OCI-LY3 (cell line): ENCODE measurements around the gene EMC1.
"Not testable (repeated sequence)": the region's sequence is repeated elsewhere in the genome, so short reads cannot be mapped to it uniquely, and the experiment has no call there.

Experiments
- H2AFZ ChIP-seq: fragments of 200-600, 300-600 bp; shearing (Covaris generic); 2 replicates; pipeline ENCODE4 v1.6.0; 2014; ENCODE audit warnings: antibody characterized with exemption, low read depth, low read length
- H3K27ac ChIP-seq: fragments of 200-600, 300-600 bp; sonication (generic); 2 replicates; pipeline ENCODE4 v1.5.1; 2014; ENCODE audit warnings: mild to moderate bottlenecking, low read length, moderate library complexity, mixed read lengths
- H3K27me3 ChIP-seq: fragments of 200-600, 300-600 bp; sonication (generic); 2 replicates; pipeline ENCODE4 v1.6.1; 2014; ENCODE audit warnings: low read depth, low read length, mixed read lengths
- H3K36me3 ChIP-seq: fragments of 200-600, 300-600 bp; sonication (generic); replicated peaks from 2 replicates; pipeline ENCODE3; 2014; ENCODE audit warnings: low read depth, low read length, mixed read lengths
- H3K4me1 ChIP-seq: fragments of 300-600, 200-600 bp; sonication (generic); 2 replicates; pipeline ENCODE4 v1.6.1; 2014; ENCODE audit warnings: low read length, mixed read lengths
- H3K4me2 ChIP-seq: fragments of 200-600, 300-600 bp; sonication (generic); 2 replicates; pipeline ENCODE4 v1.6.1; 2014; ENCODE audit warnings: low read length, mixed read lengths
- H3K4me3 ChIP-seq: fragments of 300-600, 200-600 bp; sonication (generic); 2 replicates; pipeline ENCODE4 v1.5.1; 2014; ENCODE audit warnings: antibody characterized with exemption, mild to moderate bottlenecking, low read length, moderate library complexity
- H3K79me2 ChIP-seq: fragments of 300-600, 200-600 bp; shearing (Covaris generic); 2 replicates; pipeline ENCODE4 v1.6.1; 2014; ENCODE audit warnings: mild to moderate bottlenecking, low read length, mixed read lengths
- H3K9ac ChIP-seq: fragments of 300-600, 200-600 bp; shearing (Covaris generic); 2 replicates; pipeline ENCODE4 v1.6.0; 2014; ENCODE audit warnings: mild to moderate bottlenecking, low read length, moderate library complexity
- H3K9me3 ChIP-seq: fragments of 200-600, 300-600 bp; shearing (Covaris generic); 2 replicates; pipeline ENCODE4 v1.6.1; 2014; ENCODE audit warnings: low read length, mixed read lengths; ENCODE audit not compliant: insufficient read depth
- H4K20me1 ChIP-seq: fragments of 200-600, 300-600 bp; sonication (generic); 2 replicates; pipeline ENCODE4 v1.6.1; 2016; ENCODE audit warnings: low read length, mixed read lengths; ENCODE audit not compliant: insufficient read depth
- EZH2phosphoT487 ChIP-seq: fragments of 200-600 bp; shearing (Covaris generic); IDR thresholded peaks from 2 replicates; pipeline ENCODE4 v1.6.1; 2018; ENCODE audit warnings: antibody characterized with exemption, mixed run types, low read depth
- TF ChIP-seq, protein P1 (sequence below): fragments of 200-600, 300-600 bp; sonication (generic); IDR thresholded peaks from 2 replicates; pipeline ENCODE4 v1.5.1; 2014; ENCODE audit warnings: antibody characterized with exemption, low read length, low read depth

The EMC1 gene

DNA sequence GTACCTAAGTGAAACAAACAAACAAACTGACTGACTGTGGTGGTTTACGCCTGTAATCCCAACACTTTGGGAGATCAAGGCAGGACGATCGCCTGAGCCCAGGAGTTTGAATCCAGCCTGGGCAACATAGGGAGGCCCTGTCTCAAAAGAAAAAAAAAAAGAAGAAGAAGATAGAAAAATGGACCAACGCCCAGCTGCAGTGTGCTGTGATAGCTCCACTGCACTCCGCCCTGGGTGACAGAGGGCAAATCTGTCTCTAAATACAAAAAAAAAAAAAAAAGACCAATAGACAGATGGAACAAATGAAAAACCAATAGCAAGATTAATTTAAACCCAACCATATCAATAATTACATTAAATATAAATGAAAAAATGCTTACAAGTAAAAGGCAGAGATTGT lies 23.3 kb upstream of the EMC1 start:
- Histone ChIP-seq H3K9me3 (no peaks in the 10 kb centered on the region), H3K9ac (no peak overlapping the region), H2AFZ (no peak overlapping the region), H3K4me2 (no peak overlapping the region), H3K4me3 (no peak overlapping the region), H3K36me3 (no peaks in the 10 kb centered on the region), H3K27me3 (no peaks in the 10 kb centered on the region), H3K79me2 (no peaks in the 10 kb centered on the region), H4K20me1 (no peaks in the 10 kb centered on the region), H3K27ac (no peak overlapping the region), H3K4me1 (no peaks in the 10 kb centered on the region)
- TF ChIP-seq EZH2phosphoT487, result no peak
- TF ChIP-seq, protein P1, sequence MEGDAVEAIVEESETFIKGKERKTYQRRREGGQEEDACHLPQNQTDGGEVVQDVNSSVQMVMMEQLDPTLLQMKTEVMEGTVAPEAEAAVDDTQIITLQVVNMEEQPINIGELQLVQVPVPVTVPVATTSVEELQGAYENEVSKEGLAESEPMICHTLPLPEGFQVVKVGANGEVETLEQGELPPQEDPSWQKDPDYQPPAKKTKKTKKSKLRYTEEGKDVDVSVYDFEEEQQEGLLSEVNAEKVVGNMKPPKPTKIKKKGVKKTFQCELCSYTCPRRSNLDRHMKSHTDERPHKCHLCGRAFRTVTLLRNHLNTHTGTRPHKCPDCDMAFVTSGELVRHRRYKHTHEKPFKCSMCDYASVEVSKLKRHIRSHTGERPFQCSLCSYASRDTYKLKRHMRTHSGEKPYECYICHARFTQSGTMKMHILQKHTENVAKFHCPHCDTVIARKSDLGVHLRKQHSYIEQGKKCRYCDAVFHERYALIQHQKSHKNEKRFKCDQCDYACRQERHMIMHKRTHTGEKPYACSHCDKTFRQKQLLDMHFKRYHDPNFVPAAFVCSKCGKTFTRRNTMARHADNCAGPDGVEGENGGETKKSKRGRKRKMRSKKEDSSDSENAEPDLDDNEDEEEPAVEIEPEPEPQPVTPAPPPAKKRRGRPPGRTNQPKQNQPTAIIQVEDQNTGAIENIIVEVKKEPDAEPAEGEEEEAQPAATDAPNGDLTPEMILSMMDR, result no peak

DNA sequence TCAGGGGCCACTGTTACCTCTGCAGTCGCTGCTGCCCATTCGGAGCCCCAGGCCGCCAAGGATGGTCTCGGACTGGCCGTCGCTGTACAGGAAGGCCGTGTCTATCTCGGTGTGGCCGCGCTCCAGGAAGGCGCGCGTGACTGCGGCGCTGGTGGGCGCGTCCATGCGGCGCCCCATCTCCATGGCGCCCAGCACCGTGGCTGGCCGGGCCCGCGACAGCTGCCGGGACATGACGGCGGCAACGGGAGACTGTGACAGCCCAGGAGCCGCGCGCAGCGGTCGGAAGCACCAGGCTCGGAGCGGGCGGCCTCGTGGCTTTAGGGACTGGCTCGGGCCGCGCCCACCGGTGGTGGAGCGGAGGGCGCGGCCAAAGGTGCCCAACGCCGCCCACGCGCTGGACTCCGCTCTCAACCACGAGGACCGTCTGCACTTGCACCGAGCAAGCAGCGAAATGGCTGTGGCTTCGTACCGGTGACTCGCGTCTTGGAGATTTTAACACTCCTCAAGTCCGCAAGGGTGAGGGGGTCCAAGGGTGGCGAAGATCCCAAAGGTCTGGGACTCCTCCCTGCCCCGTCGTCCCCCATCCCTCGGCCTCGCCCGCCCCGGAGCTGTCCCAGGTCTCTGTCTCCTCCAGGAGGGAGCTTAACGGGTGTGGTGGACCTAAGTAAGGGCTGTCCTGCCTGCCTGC lies 22.7 kb upstream of the EMC1 start:
- not testable (repeated sequence) for H3K36me3 ChIP-seq, H3K4me1 ChIP-seq, H3K4me3 ChIP-seq, H3K27me3 ChIP-seq, H3K79me2 ChIP-seq, H4K20me1 ChIP-seq, H3K9ac ChIP-seq, H2AFZ ChIP-seq, H3K9me3 ChIP-seq, H3K4me2 ChIP-seq, H3K27ac ChIP-seq

DNA sequence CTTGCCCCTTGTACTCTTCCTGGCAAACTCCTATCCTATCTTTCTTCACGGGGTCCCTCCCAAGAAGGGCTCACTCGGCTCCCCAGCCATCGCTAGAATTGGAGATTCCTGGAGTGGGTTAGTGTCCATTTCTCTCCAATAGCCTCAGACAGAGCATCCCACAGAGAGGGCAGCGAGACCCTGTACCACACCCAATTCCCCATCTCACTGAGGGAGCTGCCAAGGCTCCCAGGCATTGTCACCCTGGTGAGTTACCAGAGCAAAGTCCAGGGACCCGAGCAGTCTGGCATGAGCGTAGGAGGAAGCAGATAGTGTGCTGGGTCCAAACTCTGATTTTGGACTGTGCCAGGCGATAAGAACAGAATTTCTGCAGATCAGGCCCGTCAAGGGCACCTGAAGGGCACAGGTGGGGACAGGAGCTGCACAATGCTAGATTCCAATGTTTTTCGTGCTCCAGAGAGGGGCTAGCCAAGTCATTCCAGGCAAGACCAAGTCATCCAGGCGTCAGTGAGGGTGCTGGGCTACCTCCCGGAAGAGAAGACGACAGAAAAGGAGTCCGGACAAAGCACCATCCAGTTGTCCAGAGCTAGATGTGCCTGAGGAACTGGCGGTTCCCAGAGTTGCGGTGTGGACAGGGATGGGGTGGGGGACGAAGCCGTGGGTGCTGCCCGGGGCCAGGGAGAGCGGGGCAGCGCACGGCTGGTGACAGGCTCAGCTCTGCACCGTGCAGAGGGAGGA lies 22.0 kb upstream of the EMC1 start:
- Histone ChIP-seq H2AFZ (no peak overlapping the region), H3K36me3 (no peaks in the 10 kb centered on the region), H3K27ac (no peak overlapping the region), H3K9ac (no peak overlapping the region), H3K4me2 (no peak overlapping the region), H3K4me1 (no peaks in the 10 kb centered on the region), H4K20me1 (no peaks in the 10 kb centered on the region), H3K9me3 (no peaks in the 10 kb centered on the region), H3K27me3 (no peaks in the 10 kb centered on the region), H3K79me2 (no peaks in the 10 kb centered on the region), H3K4me3 (no peak overlapping the region)
- TF ChIP-seq EZH2phosphoT487, result no peak
- TF ChIP-seq, protein P1, result no peak

DNA sequence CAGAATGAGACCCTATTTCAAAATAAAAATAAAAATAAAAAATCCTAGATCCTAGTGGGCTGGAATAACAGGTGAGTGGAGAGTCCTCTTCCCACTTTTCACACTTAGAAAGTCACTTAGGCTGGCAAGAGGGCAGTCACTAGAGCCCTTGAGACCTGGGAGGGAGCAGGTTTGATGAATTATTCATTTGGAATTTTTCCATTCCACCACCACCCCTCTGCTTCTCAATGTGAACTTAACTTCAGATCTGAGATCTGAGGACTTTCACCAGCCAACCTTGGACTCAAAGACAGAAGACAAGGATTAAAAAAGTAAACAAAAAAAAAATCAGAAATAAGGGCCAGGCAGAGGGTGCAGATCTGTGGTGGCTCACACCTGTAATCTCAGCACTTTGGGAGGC lies 20.7 kb upstream of the EMC1 start:
- H3K4me2 ChIP-seq, result no peak overlapping the region
- no peaks in the 10 kb centered on the region for H3K9me3 ChIP-seq
- no peak overlapping the region for H3K9ac ChIP-seq
- H4K20me1 ChIP-seq, result no peaks in the 10 kb centered on the region
- no peaks in the 10 kb centered on the region for H3K4me1 ChIP-seq
- TF ChIP-seq, protein P1, result no peak
- TF ChIP-seq EZH2phosphoT487, result no peak
- no peak overlapping the region for H2AFZ ChIP-seq
- H3K27me3 ChIP-seq, result no peaks in the 10 kb centered on the region
- H3K79me2 ChIP-seq, result no peaks in the 10 kb centered on the region
- no peak overlapping the region for H3K27ac ChIP-seq
- H3K36me3 ChIP-seq, result no peaks in the 10 kb centered on the region
- H3K4me3 ChIP-seq, result no peak overlapping the region

DNA sequence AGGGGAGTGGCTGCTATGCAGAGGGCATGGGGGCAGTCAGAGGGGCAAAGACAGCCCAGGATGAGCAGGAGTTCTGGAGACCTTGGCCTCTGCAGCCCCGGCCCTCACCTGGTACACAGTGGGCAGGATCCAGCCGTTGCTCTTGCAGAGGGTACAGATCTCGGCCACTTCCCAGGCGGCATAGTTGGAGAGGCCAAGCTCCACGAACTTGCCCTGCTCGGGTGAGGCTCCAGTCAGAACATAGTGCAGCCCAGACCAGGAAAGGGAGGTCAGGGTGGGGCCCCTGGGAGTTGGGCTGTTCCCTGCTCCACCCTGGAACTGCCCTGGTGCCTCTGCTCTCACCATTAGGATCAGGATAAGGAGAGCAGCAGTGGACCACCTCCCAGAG lies 19.0 kb upstream of the EMC1 start:
- not testable (repeated sequence) for H3K4me2 ChIP-seq, H3K79me2 ChIP-seq, H2AFZ ChIP-seq, H3K27ac ChIP-seq, H3K9ac ChIP-seq, H3K36me3 ChIP-seq, H3K4me3 ChIP-seq, H3K4me1 ChIP-seq, H3K27me3 ChIP-seq, H3K9me3 ChIP-seq, H4K20me1 ChIP-seq

DNA sequence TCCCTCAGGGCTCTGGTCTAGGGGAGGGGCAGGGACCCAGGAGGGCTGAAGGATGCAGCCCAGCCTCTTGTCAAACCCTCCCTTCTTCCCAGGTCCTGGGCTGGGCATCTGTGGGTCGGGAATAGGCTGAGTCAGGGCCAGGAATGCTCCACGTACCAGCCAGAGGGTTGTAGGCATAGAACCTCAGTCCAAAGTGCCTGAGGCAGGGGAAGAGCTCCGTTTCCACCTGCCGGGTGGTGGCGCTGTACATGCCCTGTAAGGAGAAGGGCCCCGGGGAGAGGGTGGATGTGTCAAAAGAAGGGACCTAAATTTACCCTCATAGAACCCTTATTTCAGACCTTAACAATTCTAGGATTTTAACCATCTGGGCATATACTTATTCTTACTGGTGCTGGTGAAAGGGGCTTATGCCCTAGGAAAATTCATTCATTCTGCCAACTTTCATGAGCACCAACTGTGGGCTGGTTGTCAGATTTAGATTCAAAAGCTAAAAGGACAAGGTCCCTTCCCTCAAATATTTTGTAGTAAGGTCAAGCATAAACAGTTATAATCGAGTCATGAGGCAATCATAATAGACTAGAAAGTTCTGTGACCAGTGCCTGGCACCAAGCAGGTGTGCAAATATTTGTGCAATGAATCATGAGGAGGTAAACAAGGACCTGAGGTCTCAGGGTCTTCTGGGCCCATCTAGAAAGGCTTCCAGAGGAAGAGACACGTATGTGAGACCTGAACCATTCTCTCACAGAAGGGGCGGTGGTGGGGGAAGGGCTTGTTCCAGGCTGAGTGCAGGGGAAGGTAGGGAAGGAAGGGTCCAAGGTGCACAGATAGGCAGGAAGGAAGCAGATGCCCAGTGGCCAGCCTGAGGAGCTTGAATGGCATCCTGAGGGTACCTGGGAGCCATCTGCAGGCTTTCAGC lies 18.4 kb upstream of the EMC1 start:
- H3K79me2 ChIP-seq, H3K36me3 ChIP-seq, H4K20me1 ChIP-seq, H3K4me3 ChIP-seq, H2AFZ ChIP-seq, H3K4me1 ChIP-seq, H3K9ac ChIP-seq, H3K27me3 ChIP-seq, H3K4me2 ChIP-seq, H3K27ac ChIP-seq, H3K9me3 ChIP-seq: not testable (repeated sequence)
